Measurements from ENCODE around the gene DDX56. TPM values are rescaled to one million over a fixed set of nuclear protein-coding genes. Genes with fewer than 3 reads are reported as not detected.

DDX56 gene
- total RNA-seq, 4 donors from 2014 or later, result 33.3 to 59.9 (median 46.9) TPM

DNA sequence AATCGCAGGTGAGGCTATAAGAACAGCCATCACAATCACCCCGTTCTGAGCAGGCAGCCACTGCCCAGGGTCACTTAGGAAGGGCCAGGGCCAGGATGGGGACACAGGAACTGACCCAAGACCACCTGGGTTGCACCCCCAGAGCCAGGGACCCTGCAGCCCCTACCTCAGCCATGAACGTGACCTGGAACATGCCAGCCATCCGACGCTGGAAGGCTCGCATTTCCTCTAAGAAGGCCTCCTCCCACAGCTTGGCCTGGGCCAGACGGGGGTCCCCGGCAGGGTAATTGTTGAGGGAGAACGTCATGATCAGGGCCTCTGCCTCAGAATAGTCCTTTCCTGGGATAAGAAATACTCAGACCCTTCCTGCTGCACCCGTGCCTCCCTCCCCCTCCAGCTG, 37.6 kb downstream of the DDX56 start:
- TF ChIP-seq, protein P1, sequence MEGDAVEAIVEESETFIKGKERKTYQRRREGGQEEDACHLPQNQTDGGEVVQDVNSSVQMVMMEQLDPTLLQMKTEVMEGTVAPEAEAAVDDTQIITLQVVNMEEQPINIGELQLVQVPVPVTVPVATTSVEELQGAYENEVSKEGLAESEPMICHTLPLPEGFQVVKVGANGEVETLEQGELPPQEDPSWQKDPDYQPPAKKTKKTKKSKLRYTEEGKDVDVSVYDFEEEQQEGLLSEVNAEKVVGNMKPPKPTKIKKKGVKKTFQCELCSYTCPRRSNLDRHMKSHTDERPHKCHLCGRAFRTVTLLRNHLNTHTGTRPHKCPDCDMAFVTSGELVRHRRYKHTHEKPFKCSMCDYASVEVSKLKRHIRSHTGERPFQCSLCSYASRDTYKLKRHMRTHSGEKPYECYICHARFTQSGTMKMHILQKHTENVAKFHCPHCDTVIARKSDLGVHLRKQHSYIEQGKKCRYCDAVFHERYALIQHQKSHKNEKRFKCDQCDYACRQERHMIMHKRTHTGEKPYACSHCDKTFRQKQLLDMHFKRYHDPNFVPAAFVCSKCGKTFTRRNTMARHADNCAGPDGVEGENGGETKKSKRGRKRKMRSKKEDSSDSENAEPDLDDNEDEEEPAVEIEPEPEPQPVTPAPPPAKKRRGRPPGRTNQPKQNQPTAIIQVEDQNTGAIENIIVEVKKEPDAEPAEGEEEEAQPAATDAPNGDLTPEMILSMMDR (IDR thresholded peaks at IDR 0.05; ENCODE audit: low read depth), result no peak

DNA sequence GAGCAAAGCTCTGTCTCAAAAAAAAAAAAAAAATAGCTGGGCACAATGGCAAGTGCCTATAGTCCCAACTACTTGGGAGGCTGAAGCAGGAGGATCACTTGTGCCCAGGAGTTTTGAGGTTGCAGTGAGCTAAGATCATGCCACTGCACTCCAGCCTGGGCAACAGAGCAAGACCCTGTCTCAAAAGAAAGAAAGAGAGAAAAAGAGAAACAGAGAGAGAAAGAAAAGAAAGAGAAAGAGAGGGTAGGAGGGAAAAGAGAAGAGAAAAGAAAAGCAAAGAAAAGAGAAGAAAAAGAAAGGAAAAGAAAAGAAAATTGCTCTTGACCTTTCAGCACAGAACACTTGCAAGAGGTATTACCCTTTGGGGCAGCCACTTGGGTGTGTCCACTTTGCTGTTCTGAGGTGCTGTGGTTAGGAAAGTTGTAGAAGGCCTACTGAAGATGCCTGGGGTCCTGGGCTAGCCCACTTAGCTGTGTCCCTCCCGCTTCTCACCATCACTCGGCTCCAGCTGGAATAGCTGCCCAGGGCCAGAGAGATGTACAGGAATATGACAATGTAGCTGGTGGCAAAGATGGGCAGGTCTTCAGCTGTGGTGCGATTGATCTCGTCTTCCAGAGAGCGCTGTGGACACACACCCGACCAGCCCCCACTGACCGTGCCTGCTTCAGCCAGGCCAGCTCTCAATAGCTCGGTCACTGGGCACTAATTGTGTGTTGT, 38.2 kb downstream of the DDX56 start:
- TF ChIP-seq, protein P1 (IDR thresholded peaks at IDR 0.05; ENCODE audit: low read depth), result no peak

DNA sequence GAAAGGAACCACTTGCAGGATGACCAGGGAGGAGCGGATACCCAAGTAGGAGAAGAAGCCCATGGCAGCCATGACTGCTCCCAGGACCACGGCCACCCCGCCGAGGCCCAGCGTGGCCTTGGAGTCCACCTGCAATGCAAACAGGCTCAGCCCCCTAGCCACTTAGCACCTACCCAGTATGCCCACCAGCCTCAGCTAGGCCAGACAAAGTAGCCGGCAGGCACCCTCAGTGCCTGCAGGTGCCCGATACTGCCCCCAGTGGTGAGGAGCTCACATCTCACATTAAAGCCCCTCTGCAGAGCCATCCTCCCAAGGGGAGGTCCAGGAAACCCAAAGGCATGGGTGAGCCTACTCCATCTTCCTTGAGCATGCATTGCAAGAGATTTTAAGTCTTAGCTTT, 39.2 kb downstream of the DDX56 start:
- TF ChIP-seq, protein P1 (IDR thresholded peaks at IDR 0.05; ENCODE audit: low read depth), result no peak

DNA sequence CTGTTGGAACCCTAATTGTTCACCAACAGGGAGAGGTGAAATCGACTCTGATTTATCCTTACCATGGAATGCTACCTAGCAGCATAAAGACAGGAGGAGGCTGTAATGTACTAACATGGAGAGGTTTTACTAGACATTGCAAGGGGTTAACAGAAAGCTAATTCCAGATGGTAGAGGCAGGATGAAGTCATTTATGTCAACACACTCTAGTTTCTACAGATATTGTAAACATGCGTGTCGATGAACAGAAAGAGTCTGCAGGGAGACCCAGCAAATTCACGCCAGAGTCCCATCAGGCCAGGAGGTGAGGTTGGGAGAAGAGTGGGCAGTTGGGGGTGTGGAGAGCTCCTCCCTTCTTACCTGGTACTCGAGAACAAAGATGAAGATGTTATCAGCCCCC, 39.6 kb downstream of the DDX56 start:
- TF ChIP-seq, protein P1 (IDR thresholded peaks at IDR 0.05; ENCODE audit: low read depth), result no peak

DNA sequence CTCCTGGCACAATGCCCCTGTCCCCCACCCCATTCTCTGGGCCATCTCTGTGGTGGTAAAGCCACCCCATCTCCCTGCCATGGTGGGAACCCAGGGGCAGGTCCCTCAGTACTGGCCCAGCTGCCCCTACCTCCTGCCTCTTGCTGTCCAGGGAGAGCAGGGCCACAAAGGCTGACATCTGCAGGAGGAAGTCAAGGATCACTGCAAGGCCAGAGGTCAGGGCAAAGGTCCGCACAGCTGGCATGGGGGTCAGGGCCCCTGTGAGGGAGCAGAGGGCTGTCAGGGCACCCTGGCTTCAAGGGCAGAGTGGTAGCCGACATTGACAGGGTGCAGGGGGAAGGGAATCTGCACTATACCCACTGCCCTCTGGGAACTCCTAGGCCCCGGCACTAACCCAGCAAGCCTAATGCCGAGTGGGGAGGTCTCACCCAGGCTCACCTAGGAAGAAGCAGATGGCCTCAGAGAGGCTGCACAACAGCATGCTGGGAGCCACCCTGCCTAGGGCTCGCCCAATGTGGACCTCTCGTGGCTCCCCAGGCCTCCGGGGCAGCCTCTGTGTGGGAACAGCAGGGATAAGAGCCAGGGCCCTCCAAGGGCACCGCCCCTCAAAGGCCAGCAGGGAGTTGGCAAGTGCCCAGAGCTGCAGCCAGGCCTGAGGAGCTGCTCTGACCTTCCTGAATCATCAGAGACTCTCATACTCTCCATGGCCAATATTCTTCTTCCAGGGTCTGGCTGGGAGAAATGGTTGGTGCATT, 40.2 kb downstream of the DDX56 start:
- TF ChIP-seq, protein P1 (IDR thresholded peaks at IDR 0.05; ENCODE audit: low read depth), result no peak

DNA sequence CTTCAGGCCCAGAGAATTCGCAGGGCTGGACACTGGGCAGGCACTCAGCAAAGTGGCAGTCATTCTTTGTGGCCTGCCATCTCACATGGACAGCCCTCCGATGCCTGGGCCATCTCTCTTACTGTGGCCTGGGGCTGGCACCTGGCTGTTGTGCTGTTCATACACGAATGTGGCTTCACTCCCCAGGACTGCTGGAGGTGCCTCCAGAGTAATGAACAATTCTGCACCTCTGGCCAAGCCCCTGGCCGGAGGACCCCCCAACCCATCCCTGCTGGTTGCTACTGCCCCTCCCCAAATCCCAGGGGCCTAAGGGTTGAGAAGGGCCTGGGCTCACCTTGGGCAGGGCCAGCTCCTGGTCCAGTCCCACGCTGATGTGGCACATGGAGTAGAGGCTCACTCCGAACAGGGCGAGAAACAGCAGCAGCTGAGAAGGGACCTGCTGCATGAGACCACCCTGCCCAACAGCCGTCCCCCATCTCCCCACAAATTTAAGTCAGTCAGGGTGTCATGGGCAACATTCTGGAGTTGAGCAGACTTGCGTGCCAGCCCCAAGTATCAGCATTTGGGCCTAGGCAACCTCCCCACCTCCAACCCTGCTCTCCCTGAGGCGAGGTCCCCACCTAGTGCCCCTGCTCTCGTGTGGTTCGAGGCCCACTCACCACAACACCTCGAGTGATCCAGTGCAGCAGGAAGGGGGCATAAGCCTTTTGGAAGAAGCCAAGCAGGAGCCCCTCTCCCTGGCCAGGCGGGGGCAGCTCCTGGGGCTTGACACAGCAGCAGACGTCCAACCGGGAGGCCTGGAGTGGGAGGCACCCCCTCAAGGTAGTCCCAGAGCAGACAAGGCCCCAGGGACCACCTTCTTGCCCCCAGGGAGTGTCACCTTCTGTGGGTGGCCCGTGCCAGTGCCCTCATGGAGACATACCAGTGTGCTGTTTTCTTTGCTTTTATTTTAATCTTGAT, 42.0 kb downstream of the DDX56 start:
- TF ChIP-seq, protein P1 (IDR thresholded peaks at IDR 0.05; ENCODE audit: low read depth), result no peak

All from subcutaneous adipose tissue (tissue), 4 donors.